ENCODE results near the gene P4HB.
A peak's percentile ranks its signal among the peaks of the same experiment; 100 is the strongest.

The P4HB gene

DNA sequence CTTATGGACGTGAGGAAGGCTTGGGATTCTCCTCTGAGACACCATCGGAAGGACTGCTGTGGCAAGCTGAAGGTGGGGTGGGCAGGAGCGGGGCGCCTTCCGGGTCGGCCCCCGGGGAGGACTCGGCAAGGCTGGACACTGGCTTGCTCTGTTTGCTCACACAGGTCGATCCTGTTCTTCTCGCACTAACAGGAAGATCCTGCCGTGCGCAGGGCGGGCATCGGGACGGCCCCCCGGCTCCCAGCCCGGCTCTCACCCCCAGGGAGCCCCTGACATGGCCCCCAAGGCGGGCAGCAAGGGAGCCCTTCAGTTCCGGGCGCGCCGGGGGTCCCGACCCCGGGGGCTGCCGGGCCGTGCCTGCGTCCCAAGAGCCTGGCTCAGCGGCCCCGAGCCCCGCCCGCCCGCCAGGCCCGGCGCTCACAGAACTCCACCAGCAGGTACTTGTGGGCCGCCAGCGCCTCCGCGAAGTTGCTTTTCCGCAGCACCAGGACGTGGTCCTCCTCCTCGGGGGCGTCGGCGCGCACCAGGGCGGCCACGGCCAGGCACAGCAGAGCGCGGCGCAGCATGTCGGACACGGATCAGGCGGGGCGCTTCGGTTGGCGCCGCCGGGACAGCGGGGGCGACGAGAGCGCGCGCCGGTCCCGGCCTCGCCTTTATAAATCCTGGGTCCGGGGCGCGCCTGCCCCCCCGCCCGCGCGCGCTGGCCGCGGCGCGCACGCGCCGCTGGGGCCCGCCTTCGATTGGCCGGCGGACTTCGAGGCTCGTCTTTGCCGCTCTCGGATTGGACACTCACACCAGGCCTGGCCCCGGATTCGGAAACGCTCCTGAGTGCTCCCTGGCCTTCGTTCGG, at the start of gene P4HB:
P4HB (minus strand) TSS at position 630 of the 850 bp plus-strand sequence; CDS start at position 566, 64 bp downstream.
- peak within 1 kb of the TSS; percentile 96 for H3K27ac ChIP-seq
- peak; percentile 84; the same call in 1 of the 2 replicates for TF ChIP-seq ZFX (IDR thresholded peaks at IDR 0.05)
- TF ChIP-seq, protein P1, sequence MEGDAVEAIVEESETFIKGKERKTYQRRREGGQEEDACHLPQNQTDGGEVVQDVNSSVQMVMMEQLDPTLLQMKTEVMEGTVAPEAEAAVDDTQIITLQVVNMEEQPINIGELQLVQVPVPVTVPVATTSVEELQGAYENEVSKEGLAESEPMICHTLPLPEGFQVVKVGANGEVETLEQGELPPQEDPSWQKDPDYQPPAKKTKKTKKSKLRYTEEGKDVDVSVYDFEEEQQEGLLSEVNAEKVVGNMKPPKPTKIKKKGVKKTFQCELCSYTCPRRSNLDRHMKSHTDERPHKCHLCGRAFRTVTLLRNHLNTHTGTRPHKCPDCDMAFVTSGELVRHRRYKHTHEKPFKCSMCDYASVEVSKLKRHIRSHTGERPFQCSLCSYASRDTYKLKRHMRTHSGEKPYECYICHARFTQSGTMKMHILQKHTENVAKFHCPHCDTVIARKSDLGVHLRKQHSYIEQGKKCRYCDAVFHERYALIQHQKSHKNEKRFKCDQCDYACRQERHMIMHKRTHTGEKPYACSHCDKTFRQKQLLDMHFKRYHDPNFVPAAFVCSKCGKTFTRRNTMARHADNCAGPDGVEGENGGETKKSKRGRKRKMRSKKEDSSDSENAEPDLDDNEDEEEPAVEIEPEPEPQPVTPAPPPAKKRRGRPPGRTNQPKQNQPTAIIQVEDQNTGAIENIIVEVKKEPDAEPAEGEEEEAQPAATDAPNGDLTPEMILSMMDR (conservative IDR thresholded peaks at IDR 0.05), result no peak

DNA sequence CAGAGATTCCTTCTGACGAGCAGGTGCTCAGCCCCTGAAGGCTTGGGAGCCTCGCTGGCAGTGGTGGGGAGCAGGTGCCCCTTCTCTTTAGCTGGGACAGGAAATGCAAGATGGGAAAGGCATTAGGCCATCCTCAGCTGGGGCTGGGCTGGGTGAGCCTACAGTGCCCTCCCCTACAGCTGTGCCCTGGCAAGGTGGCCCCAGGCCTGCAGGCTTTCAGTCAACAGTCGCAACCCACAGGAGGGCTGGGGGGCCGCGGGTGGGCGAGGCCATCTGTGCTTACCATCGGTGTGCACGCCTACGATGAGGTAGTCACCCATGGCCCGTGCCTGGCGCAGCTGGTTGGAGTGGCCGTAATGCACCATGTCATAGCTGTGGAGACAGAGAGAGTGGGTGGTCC, 48.9 kb upstream of the P4HB start:
- TF ChIP-seq, protein P1 (conservative IDR thresholded peaks at IDR 0.05), result no peak
- TF ChIP-seq ZFX (IDR thresholded peaks at IDR 0.05), result no peak
- peak overlapping the region; percentile 91 for H3K27ac ChIP-seq

GRCh38 chr17:81908793-81909192, 48.5 kb upstream of the P4HB start:
- TF ChIP-seq ZFX (IDR thresholded peaks at IDR 0.05), result no peak
- TF ChIP-seq, protein P1 (conservative IDR thresholded peaks at IDR 0.05), result no peak
- no peak overlapping the region for H3K27ac ChIP-seq

GRCh38 chr17:81907219-81908145, 47.1 kb upstream of the P4HB start:
- H3K27ac ChIP-seq, result no peak overlapping the region
- TF ChIP-seq, protein P1 (conservative IDR thresholded peaks at IDR 0.05), result no peak
- TF ChIP-seq ZFX (IDR thresholded peaks at IDR 0.05), result no peak

- H3K27ac ChIP-seq, result no peak overlapping the region
- TF ChIP-seq ZFX (IDR thresholded peaks at IDR 0.05), result no peak
- TF ChIP-seq, protein P1 (conservative IDR thresholded peaks at IDR 0.05), result no peak
Observed at GRCh38 chr17:81906476-81907218, 46.3 kb upstream of the P4HB start.

DNA sequence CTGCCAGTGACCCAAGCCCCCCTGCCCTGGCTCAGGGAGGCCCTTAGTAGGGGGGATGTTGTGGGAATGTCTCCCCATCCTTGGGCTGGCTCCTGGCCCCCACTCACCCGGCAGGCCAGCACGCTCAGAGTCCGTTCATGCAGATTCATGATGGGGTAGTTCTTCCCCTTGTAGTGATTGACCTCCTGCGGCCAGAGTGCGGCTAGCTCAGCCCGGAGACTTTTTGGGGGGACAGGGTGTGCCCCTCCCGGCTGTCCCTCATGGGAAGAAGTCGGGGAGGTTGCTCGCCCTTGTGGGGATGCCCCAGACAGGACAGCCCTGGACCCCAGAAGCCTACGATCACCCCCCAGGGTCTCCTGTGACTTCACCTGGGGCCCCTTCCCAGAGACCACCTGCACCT, 45.7 kb upstream of the P4HB start:
- TF ChIP-seq, protein P1 (conservative IDR thresholded peaks at IDR 0.05), result no peak
- no peak for TF ChIP-seq ZFX (IDR thresholded peaks at IDR 0.05)
- H3K27ac ChIP-seq, result no peak overlapping the region
